Prostate gland (tissue), 2 donors: ENCODE data around the gene IDNK. TPM values are rescaled to one million over a fixed set of nuclear protein-coding genes. Genes with fewer than 3 reads are reported as not detected.

Source experiments
- DNase-seq: peaks from one replicate; pipeline ENCODE4 v3.0.0-alpha.2; 2019; ENCODE audit warnings: low spot score
- H3K27ac ChIP-seq, 2 donors: fragments of 200-600 bp; sonication (generic); 2 replicates each; pipeline ENCODE4 v1.5.1; 2017 to 2019
- H3K27me3 ChIP-seq: fragments of 200-600 bp; sonication (generic); replicated peaks from 2 replicates; pipeline ENCODE4 v1.5.1; 2019; ENCODE audit not compliant: insufficient read depth
- H3K36me3 ChIP-seq, 2 donors: fragments of 200-600 bp; sonication (generic); 1 replicate in 1 of 2; 2 replicates in 1 of 2; pipeline versions ENCODE4 v1.5.1 to v1.8.1; 2017 to 2019
- H3K4me1 ChIP-seq: fragments of 200-600 bp; sonication (generic); replicated peaks from 2 replicates; pipeline ENCODE4 v1.5.1; 2019
- H3K4me3 ChIP-seq, 2 donors: fragments of 200-600 bp; sonication (generic); 2 replicates each; pipeline ENCODE4 v1.5.1; 2017 to 2019
- H3K9me3 ChIP-seq: fragments of 200-600 bp; sonication (generic); 2 replicates; pipeline ENCODE4 v1.5.1; 2017
- POLR2A ChIP-seq: fragments of 450-650 bp; IDR thresholded peaks from one replicate; pipeline ENCODE4 v1.6.1; 2016; ENCODE audit warnings: antibody characterized with exemption, mild to moderate bottlenecking
- POLR2AphosphoS5 ChIP-seq: sonication (generic); formaldehyde crosslinking; IDR thresholded peaks from one replicate; pipeline ENCODE4 v1.6.1; 2017; ENCODE audit warnings: antibody characterized with exemption
- WGBS: methylation state at CpG from one replicate; pipeline ENCODE4 v1.1.5; 2018; 5-methylcytosine and 5-hydroxymethylcytosine counted together
- intact Hi-C: fragments of 100-400 bp; cut with DNase I; formaldehyde crosslinking; loops from one replicate; pipeline ENCODE4 v1.14.2; 2022
- total RNA-seq, 2 donors: library from RNA; depleted of rRNA; stranded (reverse); fragments of >200 nt; gene quantifications; one replicate each; pipeline ENCODE4 v1.1.0, GENCODE V29; 2016
- TF ChIP-seq, protein P1 (sequence below), 4 experiments: fragments of 200-600 bp in 2 of 4; fragments of 450-650 bp in 2 of 4; sonication (generic) in 2 of 4; IDR thresholded peaks; 1 replicate in 3 of 4; 2 replicates in 1 of 4; pipeline ENCODE4 v1.5.1; 2016 to 2019; ENCODE audit warnings: antibody characterized with exemption in 4 of 4, mild to moderate bottlenecking in 2 of 4, moderate library complexity in 2 of 4

Gene IDNK
- total RNA-seq, 2 donors from 2014 or later = 8.4 to 11.1 TPM

GRCh38 chr9:83617299-83617698 is 5.6 kb upstream of the IDNK start:
- no peak for DNase-seq
- no peak overlapping the region for H3K27ac ChIP-seq
- H3K36me3 ChIP-seq = no peaks in the 10 kb centered on the region
- no peaks in the 10 kb centered on the region for H3K4me1 ChIP-seq
- intact Hi-C loops = no loop called here
- no peaks in the 10 kb centered on the region for H3K9me3 ChIP-seq
- WGBS = 74% methylated on average over 1 of the region's 1 CpG
- TF ChIP-seq POLR2AphosphoS5 = no peak
- TF ChIP-seq POLR2A = no peak
- TF ChIP-seq, protein P1, sequence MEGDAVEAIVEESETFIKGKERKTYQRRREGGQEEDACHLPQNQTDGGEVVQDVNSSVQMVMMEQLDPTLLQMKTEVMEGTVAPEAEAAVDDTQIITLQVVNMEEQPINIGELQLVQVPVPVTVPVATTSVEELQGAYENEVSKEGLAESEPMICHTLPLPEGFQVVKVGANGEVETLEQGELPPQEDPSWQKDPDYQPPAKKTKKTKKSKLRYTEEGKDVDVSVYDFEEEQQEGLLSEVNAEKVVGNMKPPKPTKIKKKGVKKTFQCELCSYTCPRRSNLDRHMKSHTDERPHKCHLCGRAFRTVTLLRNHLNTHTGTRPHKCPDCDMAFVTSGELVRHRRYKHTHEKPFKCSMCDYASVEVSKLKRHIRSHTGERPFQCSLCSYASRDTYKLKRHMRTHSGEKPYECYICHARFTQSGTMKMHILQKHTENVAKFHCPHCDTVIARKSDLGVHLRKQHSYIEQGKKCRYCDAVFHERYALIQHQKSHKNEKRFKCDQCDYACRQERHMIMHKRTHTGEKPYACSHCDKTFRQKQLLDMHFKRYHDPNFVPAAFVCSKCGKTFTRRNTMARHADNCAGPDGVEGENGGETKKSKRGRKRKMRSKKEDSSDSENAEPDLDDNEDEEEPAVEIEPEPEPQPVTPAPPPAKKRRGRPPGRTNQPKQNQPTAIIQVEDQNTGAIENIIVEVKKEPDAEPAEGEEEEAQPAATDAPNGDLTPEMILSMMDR (IDR thresholded peaks at IDR 0.05) = no peak
- no peak overlapping the region for H3K4me3 ChIP-seq
- no peaks in the 10 kb centered on the region for H3K27me3 ChIP-seq

DNA sequence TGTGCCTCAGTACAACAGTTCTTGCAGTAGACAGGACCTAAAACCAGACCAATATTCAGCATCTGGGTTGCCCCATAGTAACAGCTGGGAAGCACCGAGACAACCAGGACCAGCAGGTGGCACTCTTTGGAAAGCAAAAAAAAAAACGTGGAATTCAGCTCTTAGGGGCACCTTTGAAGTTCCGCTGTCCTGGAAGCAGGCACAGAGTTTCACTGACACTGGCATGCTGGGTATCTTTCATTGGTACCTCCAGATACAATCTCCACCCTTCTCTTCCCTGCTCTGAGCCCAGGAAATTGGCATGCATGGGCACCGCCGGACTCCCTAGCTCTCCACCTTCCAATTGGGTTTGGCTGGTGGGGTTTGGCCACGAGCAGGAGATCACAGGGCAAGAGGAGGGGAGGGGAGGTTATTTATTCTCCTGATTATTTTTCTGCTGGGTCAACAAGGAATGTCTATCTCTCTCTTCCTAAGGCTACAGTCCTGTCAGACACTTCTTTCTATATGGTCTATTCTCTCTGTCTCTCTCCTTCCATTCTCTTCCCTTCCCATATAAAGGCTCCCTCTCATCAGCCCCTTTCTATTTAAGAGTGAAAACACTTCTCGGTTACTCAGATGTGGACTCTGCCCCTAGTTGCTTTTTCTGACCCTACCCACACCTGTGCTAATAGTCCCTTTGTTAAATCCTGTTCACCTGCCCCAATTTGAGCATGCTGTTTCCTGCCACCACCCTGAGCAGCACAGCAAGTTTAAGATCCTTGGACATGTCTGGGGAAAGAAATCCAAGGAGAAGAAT is 1.9 kb upstream of the IDNK start:
- WGBS = 17% methylated on average over 7 of the region's 7 CpGs
- no peaks in the 10 kb centered on the region for H3K4me1 ChIP-seq
- TF ChIP-seq POLR2AphosphoS5 = peak; percentile 14
- TF ChIP-seq, protein P1 (IDR thresholded peaks at IDR 0.05) = peak in 3 of 4 experiments; percentile 34 to 58 (median 47)
- TF ChIP-seq POLR2A = no peak

DNA sequence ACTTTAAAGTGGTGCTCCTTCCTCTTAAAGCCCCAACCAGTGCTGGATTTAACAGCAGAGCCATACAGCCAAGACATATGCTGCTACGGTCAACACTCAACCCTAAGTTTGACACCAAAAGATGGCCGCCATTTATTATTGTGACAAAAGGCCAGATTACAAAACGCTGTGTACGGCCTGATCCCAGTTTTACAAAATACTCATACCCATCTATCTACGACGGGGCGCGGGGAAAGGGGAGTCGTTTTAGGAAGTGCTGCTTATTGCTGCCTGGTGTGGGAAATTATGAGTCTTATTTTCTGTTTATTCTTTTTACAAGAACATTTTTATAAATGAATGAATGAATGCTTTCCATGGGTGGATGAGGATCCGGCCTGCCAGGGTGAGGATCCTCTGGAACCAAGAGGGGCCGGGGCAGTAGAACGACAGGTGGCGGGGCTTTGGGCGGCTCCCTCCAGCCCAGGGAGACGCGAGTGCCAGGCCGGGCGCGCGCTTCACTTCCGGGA is 457 bp upstream of the IDNK start:
- intact Hi-C loops = loop anchor here (5.0 to 10.0 kb wide), 2 partner anchors 192 to 295 kb away; partner anchors contain the start of gene GKAP1
- no peaks in the 10 kb centered on the region for H3K9me3 ChIP-seq
- peak overlapping the region; percentile 84 to 89 for H3K4me3 ChIP-seq
- DNase-seq = no peak
- no peaks in the 10 kb centered on the region for H3K36me3 ChIP-seq
- H3K27me3 ChIP-seq = no peaks in the 10 kb centered on the region
- H3K27ac ChIP-seq = peak overlapping the region; percentile 90 to 91
- WGBS = 12% methylated on average over 21 of the region's 21 CpGs
- TF ChIP-seq, protein P1 (IDR thresholded peaks at IDR 0.05) = no peak
- peak; percentile 10 for TF ChIP-seq POLR2AphosphoS5
- no peak for TF ChIP-seq POLR2A
- no peaks in the 10 kb centered on the region for H3K4me1 ChIP-seq

More for the DNA sequence above, 1.9 kb upstream of the IDNK start:
- Histone ChIP-seq H3K36me3 (no peaks in the 10 kb centered on the region), H3K4me3 (no peak overlapping the region), H3K27ac (no peak overlapping the region), H3K9me3 (no peaks in the 10 kb centered on the region), H3K27me3 (no peaks in the 10 kb centered on the region)
- DNase-seq = no peak
- intact Hi-C loops = loop anchor here (5.0 to 10.0 kb wide), 2 partner anchors 194 to 296 kb away; partner anchors contain the start of gene GKAP1

GRCh38 chr9:83623679-83624076 is 735 bp downstream of the IDNK start:
- no peaks in the 10 kb centered on the region for H3K36me3 ChIP-seq
- WGBS = 16% methylated on average over 5 of the region's 5 CpGs
- H3K9me3 ChIP-seq = no peaks in the 10 kb centered on the region
- no peaks in the 10 kb centered on the region for H3K27me3 ChIP-seq
- no peak for DNase-seq
- peak overlapping the region; percentile 84 to 89 for H3K4me3 ChIP-seq
- H3K27ac ChIP-seq = peak overlapping the region; percentile 90 to 91
- intact Hi-C loops = loop anchor here (5.0 to 10.0 kb wide), 2 partner anchors 191 to 294 kb away; partner anchors contain the start of gene GKAP1
- TF ChIP-seq, protein P1 (IDR thresholded peaks at IDR 0.05) = no peak
- TF ChIP-seq POLR2A (no peak), POLR2AphosphoS5 (no peak)
- H3K4me1 ChIP-seq = no peaks in the 10 kb centered on the region
